Stimulated activated CD4-positive, alpha-beta T cell treated with anti-CD3 and anti-CD28 coated beads, TNF-alpha, amount 100 ng/mL, for 48 hours (primary cell): ENCODE results near the gene YKT6.
"Not testable (repeated sequence)": the region's sequence is repeated elsewhere in the genome, so short reads cannot be mapped to it uniquely, and the experiment has no call there.

Experiments
- DNase-seq, 3 donors: peaks; one replicate each; pipeline ENCODE4 v3.0.0-alpha.2; 2020; ENCODE audit warnings: low read depth in 3 of 3

The YKT6 gene

GRCh38 chr7:44193011-44193802 is 7.6 kb upstream of the YKT6 start:
- DNase-seq: no peak

DNA sequence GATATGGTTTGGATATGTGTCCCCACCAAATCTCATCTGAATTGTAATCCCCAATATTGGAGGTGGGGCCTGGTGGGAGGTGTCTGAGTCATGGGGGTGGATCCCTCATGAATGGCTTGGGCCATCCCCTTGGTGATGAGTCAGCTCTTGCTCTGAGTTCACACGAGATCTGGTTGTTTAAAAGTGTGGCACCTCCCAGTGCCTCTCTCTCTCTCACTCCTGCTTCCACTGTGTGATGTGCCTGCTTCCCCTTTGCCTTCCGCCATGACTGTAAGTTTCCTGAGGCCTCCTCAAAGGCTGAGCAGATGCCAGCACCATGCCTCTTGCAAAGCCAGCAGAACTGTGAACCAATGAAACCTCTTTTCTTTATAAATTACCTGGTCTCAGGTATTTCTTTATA is 6.7 kb upstream of the YKT6 start:
- peak in 2 of 3 donors; percentile 32 to 41 for DNase-seq

DNA sequence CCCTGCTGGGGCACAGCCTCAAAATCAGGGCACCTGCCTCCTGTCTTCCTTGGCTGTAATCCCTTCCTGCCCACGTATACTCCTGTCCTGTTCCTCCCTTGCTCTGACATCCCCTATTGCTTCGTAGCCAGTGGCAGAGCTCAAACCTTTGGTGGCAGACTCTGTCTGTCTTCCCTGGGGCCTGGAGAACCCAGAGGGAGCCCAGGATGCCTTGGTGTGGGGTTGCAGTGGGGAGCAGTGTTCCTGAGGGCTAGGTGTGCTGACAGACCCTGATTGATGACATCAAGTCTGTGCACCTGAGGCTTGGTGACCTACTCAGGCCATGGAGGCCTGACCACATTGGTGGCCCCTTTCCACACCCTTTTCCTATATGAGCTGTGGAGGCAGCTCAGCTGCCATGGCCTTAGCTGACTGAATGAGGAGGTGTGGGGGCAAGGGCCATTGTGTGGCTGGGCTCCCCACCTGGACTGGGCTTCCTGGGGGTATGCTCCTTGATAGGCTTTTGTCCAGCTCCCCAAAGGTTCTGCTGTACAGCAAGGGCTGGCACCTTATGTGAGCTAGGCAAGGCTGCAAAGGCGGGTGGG is 6.1 kb upstream of the YKT6 start:
- no peak for DNase-seq

DNA sequence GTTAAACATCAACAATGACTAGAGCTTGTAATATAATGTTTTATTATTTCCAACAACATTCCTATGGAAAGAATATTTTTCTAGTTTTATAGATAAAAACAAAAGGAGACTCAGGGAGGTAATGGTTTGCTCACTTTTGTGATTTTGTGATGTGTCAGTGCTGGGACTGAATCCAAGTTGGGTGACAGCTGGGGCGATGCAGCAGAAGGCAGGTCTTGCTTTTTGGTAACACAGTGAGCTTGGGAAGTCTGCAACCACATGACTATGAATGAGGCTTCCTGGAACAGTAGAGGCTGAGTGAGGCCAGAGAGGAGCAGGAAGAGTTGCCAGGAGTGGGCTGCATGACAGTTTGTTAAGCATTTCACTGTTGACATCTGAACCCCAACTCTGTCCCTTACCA is 4.9 kb upstream of the YKT6 start:
- no peak for DNase-seq

DNA sequence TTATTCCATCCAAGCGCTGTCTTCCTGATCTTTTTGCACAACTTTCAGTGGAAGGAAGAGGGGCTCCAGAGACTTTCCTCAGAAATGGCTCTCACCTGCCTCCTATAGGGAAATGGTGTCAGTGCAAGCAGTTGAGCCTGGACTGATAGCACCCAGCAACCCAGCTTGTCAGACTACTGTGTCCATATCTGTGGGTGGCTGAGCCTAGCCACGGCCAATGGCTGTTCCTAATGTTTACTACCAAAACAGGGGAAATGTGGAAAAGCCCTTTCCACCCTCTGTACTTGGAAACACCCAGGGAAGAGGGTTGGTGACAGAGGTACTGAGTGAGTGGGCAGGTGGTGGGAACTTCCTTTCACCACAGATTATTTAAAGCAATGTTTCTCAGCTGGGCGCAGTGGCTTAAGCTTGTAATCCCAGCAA is 4.3 kb upstream of the YKT6 start:
- no peak for DNase-seq

DNA sequence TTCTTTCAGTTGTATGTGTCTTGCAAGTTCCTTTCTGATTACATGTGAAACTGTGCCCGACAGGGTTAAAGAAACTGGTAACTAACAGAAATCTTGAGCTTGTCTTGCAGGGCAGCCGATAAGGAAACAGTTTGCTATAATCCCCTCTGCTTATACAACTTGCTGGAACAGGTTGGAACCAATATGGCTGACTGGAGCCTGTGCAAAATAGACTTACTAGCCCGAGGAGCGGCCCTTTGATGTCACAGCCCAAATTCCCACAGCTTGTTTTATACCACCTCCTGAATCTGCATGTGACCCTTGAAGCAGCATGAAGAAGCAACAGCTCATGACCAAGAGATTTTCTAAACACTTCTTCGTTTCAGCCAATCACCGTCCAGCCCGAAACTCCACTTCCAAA is 3.3 kb upstream of the YKT6 start:
- DNase-seq: no peak

- DNase-seq: not testable (repeated sequence)
These were observed 615 bp upstream of the YKT6 start for GRCh38 chr7:44200163-44200562.

DNA sequence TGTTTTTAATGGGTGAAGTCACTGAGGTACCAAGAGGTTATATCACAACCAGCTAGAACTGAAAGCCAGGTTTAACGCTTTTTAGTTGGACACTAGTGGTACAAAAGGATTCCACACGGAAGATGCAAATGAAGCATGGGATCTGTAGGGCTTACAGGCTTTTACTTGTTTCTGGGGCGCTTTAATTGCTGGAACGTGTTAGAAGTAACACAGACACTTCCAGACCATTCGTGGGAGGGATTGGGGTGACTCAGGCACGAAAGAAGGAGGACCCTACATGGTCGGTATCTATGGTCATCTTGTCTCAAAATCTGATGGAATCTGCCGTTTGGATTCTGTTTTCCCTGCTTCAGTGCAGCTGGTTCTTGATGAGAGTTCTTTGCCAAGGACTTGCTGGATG is 1.0 kb downstream of the YKT6 start:
- no peak for DNase-seq

DNA sequence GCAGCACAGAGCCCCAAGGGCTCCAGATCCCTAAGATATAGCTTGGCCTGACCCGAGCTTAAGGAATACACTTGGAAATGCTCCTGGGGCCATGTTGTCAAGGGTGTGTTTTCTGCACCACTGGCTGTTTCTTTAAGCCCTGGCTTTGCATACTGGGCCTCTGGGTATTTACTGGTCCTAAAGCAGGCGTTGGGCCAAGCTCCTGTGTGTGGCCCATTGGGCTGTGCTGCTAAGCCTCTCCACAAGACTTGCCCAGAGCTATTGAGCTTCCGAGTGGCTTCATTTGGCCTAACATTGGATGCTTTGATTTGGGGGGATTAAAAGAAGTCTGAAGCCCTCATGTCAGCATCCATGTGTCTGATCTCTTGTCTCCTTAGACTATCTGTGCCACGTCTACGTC is 5.2 kb downstream of the YKT6 start:
- no peak for DNase-seq

DNA sequence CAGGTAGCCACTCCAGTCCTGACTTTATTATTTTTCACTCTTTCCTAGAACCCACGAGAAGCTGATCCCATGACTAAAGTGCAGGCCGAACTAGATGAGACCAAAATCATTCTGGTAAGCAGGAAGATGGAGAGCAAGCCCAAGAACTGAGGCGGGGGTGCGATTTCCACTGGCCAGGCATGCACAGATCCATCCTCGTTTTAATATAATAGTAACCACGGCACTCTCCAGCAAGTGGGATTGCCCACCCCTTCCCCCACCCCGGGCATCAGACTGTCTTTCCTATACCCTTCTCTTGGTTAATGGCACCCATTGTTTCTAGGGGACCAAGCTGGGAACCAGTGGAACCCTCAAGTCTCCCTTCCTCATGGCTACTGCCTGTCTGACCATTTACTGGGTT is 7.3 kb downstream of the YKT6 start:
- no peak for DNase-seq

DNA sequence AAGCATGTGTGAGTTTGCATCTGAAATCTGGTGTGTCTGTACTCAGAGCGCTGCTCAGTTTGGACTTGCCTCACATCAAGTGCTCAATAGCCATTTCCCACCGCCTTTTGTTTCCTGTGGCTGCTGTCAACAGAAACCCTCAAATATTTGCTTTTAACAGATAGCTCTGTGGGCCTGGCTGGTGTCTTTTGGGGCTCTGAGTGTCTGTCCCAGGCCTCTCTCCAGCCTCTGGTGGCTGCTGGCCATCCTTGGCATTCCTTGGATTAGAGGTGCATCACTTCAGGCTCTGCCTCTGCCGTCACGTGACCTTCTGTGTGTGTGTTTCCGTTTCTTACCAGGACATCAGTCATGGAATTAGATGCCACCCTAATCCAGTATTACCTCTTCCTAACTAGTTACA is 9.3 kb downstream of the YKT6 start:
- DNase-seq: no peak

GRCh38 chr7:44211126-44211675 is 10.4 kb downstream of the YKT6 start:
- DNase-seq: no peak

GRCh38 chr7:44212018-44212417 is 11.2 kb downstream of the YKT6 start:
- no peak for DNase-seq

GRCh38 chr7:44212581-44213184 is 11.9 kb downstream of the YKT6 start:
- no peak for DNase-seq

GRCh38 chr7:44213206-44213876 is 12.6 kb downstream of the YKT6 start:
- DNase-seq: no peak

DNA sequence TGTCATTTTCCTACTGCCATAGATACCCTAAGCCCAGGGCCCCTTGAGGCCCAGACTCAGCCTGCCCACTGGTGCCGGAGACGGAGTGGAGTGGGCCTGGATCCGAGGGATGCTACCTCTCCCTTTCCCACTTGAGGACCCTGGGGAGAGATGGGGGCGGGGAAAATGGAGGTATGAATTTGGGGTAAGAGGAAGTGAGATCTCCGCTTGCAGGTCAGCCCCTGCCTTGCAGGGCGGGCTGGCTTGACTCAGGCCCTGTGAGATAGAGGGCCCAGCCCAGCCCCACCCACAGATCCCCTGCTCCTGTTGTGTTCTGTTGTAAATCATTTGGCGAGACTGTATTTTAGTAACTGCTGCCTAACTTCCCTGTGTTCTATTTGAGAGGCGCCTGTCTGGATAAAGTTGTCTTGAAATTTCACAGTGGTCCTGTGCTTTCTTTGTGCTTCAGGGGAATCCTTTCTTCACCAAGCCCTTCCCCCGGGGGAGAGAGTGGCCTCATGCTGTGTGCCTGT is 13.2 kb downstream of the YKT6 start:
- no peak for DNase-seq

DNA sequence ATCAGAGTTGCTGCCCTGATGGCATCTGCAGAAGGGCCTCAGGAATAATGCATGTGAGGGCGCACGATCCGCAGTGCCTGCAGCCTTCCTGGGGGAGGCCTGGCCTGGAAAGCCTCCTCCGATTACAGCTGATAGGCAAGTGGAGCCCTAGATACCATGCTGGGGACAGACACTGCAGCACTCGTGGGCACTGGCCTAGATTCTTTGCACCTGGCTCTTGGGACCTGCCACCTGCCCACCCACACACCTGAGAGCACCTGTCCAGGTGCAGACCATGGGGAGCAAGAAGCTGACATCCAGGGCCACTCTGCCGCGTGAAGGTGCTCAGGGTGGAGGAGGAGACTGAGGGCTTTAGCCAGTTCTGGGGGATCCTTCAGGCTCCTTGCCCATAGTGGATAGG is 14.8 kb downstream of the YKT6 start:
- no peak for DNase-seq

GRCh38 chr7:44216019-44216418 is 15.2 kb downstream of the YKT6 start:
- DNase-seq: no peak

DNA sequence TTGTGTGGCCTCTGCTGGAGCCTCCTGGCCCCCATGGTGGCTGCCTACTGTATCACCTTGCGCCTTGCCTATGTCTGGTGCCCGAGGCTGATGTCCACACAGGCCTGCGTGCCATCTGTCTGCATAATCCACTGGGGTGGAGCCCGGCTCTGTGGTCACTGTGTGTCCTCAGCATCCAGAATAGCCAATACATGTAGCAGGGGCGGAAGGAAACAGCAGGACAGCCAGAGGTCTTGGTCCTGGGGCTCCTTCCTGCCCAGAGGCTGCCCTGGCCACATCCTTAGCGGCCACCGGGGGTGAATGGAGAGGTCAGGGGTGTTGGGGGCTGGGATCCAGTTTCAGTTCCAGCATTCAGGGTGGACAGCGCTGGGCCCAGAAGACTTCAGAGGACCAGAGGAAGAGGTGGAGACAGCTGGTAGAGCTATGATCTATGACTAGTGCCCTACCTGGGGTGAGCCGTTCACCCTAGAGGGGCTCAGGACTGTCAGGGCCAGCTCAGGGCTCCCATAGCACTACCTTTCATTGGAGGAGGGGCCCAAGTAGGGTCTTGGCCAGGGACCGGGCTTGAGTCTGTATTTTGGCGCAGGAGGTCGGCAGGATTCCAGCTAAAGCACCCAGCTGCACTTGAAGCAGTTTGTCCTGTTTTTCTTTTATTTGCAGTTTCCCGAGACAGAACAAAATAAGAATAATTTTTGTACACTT is 15.9 kb downstream of the YKT6 start:
- no peak for DNase-seq

DNA sequence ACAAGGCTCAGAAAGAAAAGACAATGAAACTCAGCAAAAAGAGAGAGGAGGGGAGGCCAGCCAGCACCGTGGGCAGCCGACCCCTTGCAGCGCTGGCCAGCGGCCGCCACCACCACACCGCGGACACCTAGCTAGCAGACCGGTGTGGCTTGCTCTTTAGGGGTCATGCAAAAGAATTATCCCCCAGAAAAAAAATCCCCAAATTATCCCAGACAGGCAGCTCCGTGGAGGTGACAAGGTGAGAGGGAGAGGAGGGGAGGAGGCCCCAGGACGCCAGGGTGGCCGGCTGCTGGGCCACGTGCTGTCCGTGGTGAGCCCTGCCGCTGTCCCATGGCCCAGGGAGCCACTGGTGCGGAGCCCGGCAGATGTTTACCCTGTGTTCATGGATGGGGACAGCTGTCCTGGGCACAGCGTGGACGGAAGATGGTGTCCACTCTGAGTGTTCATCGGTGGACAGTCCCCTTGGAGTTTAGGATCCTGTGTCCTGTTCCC is 16.5 kb downstream of the YKT6 start:
- DNase-seq: no peak

DNA sequence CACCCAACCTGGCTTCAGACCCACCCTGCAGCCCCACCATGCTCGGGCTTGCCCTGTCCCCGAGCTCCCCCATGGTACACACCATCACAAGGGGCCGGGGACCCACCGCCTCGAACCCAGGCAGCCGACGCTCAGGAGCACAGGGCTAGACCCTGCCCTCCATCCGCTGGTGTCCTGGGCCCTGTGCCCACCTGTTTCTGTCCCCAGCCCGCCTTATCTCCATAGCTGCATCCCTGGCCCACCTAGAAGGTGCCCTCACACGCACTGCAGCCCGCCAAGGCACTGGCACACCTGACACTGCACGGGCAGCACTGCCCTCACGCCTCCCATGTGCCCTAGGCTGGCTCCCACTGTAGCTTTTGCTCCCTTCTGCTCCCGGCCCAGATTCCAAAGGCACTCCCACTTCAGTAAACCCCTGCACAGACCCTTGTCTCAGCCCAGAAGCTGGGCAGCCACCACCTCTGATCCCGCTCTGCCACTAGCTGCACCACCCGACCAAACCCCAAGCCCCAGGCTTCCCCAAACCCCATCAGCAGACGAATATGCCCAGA is 17.1 kb downstream of the YKT6 start:
- DNase-seq: no peak
